Measurements from ENCODE around the gene TMEM179. TPM values are rescaled to one million over a fixed set of nuclear protein-coding genes. Genes with fewer than 3 reads are reported as not detected.

TMEM179 gene
- 0.33 TPM in 1 of 2 replicates, not detected in the other for total RNA-seq

DNA sequence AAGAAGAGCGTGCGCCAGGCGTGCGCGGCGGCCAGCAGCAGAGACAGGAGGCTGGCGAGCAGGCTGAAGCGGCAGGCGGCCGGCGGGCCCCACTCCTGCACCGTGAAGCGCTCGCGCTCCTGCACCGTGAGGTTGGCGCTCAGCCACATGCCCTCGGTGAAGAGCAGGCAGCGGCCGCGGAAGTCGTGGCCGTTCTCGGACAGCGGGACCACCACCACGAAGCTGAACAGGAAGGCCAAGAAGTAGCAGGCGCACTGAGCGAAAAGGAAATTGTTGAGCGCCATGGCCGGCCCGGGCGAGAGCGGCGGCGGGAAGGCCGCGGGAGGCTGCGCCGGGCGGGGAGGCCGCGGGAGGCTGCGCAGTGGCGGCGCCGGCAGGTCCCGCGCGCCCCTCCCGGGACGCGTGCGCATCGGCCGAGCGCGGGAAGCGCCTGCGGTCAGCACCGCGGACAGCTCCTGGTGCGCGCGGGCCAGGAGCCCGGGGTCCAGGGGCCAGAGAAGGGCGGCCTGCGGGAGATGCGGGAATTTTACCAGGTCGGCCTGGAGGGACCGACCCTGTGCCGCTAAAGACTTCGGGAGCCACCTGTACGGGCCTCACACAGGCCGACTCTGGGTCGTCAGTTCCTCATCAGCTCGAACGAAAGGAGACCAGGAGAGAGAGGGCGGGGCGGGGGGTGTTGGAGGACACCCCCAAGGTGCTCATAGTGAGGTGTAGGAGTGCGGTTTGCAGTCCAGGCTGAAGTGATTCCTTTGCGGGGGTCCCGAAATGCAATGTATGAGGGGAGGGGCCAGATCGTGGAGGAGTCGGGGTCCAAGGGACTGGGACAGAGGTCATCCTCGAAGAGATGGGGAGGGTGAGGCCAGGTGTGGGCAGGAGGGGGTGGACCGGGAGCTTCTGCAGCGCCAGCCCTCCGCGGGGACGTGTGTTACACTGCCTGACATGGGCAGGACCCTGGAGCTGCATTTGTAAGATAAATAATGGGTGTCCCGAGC is at the start of gene TMEM179:
Gene TMEM179 (minus strand): TSS at position 315 of the 992 bp plus-strand sequence. CDS start 31 bp downstream, at position 284.

DNA sequence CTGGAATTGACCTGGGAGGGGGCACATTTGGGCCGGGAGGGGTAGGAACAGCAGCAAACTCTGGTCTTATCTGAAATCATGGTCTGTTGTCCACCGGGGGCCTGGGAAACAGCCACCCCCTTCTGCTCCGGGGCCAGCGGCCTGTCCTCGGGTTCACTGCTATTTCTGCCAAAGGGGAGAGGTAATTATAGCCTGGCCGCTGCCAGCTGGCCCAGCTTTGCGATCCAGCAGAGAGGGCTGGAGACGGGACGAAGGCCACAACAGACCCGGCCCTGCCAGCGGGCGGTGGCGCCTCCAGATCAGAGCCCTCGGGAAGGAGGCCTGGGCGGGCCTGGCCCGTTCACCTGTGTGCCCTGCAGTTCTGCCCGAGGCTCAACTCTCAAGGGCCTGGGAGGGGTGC is 25.1 kb downstream of the TMEM179 start, which contains the start of gene C14orf180:
Gene C14orf180 (plus strand): TSS at position 258 of the 400 bp plus-strand sequence. CDS start 6,667 bp downstream, outside the sequence.

Other genes with a start within 250 kb of the TMEM179 start
- not detected in 2 replicates for gene C14orf180, start 25.0 kb downstream of the TMEM179 start, total RNA-seq
- 135 and 165 TPM in 2 replicates for gene INF2, start 84.8 kb upstream of the TMEM179 start, total RNA-seq
- gene ADSS1, start 119.5 kb upstream of the TMEM179 start, total RNA-seq, result 0.16 and 3.8 TPM in 2 replicates
- 117 and 265 TPM in 2 replicates for gene SIVA1, start 148.4 kb upstream of the TMEM179 start, total RNA-seq
- gene AKT1, start 191.0 kb upstream of the TMEM179 start, total RNA-seq, result 121 and 181 TPM in 2 replicates
- 2.8 and 12.7 TPM in 2 replicates for gene ZBTB42, start 196.3 kb upstream of the TMEM179 start, total RNA-seq